Measurements from ENCODE around the gene LRTM2. TPM values are rescaled to one million over a fixed set of nuclear protein-coding genes. Genes with fewer than 3 reads are reported as not detected.

Gene LRTM2
- total and polyA plus RNA-seq, 9 of the 15 experiments (the other 6 are each of a cell fraction or from before 2014, with no cell fraction given) = 0.09 TPM; not detected in 8

GRCh38 chr12:1777798-1778197, 42.6 kb upstream of the LRTM2 start:
- no peak for FAIRE-seq
- in situ Hi-C loops (cut with MboI) = no loop called here
- no TSS peak for BruUV-seq (replicated peaks)

More at GRCh38 chr12:1777798-1778197, 42.6 kb upstream of the LRTM2 start:
- Histone ChIP-seq H3K27ac (ENCODE audit: extremely low read depth, low read depth, low read length) (no peak overlapping the region), H3K9me3 (replicated peaks; ENCODE audit: control insufficient read depth, insufficient read depth, low read depth, low read length) (no peaks in the 10 kb centered on the region), H3K4me2 (ENCODE audit: insufficient read depth, low read length) (no peak overlapping the region), H3K79me2 (ENCODE audit: control insufficient read depth, insufficient read depth, low read length) (peaks cover 29% of the 10 kb centered on the region), H3K27me3 (ENCODE audit: control insufficient read depth in 2 of 2, insufficient read depth in 2 of 2, low read length in 2 of 2) (no peaks in the 10 kb centered on the region), H4K20me1 (replicated peaks; ENCODE audit: control insufficient read depth, insufficient read depth, low read length) (peaks cover 6% of the 10 kb centered on the region), H3K4me3 (no peak overlapping the region), H3K36me3 (ENCODE audit: control insufficient read depth, insufficient read depth, low read length) (peaks cover 82% of the 10 kb centered on the region), H2AFZ (ENCODE audit: low read depth, low read length) (no peak overlapping the region), H3K9ac (ENCODE audit: insufficient read depth in 1 of 2, low read depth in 2 of 2, low read length in 2 of 2) (no peak overlapping the region), H3K4me1 (replicated peaks in 1 of 2; ENCODE audit: control insufficient read depth in 2 of 2, insufficient read depth in 2 of 2, low read length in 2 of 2) (peaks cover 0 to 4% of the 10 kb centered on the region in 2 experiments; a peak in 2 of 5 replicates), H3K9me1 (ENCODE audit: control insufficient read depth, insufficient read depth, low read length) (no peaks in the 10 kb centered on the region)
- POLR2A ChIA-PET = no interaction called here
- intact Hi-C loops (cut with micrococcal nuclease) = no loop called here
- DNase-seq (ENCODE audit: extremely low read depth in 1 of 4, low spot score in 3 of 4) = no peak
- no peak for ATAC-seq
- TF ChIP-seq E2F6 (IDR thresholded peaks at IDR 0.05; ENCODE audit: borderline replicate concordance in 1 of 2, extremely low read depth in 1 of 2, insufficient read depth in 1 of 2, insufficient read length in 1 of 2, low read depth in 1 of 2, low read length in 1 of 2, poor library complexity in 1 of 2, severe bottlenecking in 1 of 2) = no peak
- TF ChIP-seq THAP7 (CRISPR knock-in tag; IDR thresholded peaks at IDR 0.05) = no peak
- TF ChIP-seq ZNF318 (IDR thresholded peaks at IDR 0.05; ENCODE audit: borderline replicate concordance in 1 of 2, low read depth in 1 of 2) = no peak
- no peak for TF ChIP-seq ZBTB9 (CRISPR knock-in tag; IDR thresholded peaks at IDR 0.05)
- CTCF ChIA-PET (ENCODE audit: low intra/inter-chr PET ratio) = no interaction called here
- WGBS (ENCODE audit: insufficient coverage, low coverage, missing lambda C conversion rate) = 97% methylated on average over 5 of the region's 5 CpGs

Data from K562 (cell line).